Activated naive CD8-positive, alpha-beta T cell treated with anti-CD3 and anti-CD28 coated beads, Interleukin-2, amount 50 U/mL, for 24 hours (primary cell): ENCODE results near the gene VWA2.

Experiments used
- ATAC-seq: fragments of 150-1000 bp; cut with Tn5 transposase; one replicate; pipeline ENCODE4 v1.10.0; 2021
- DNase-seq: peaks from one replicate; pipeline ENCODE4 v3.0.0; 2021
- H3K27ac Mint-ChIP-seq: one replicate; pipeline ENCODE4 v1.8.0; 2021; ENCODE audit warnings: mild to moderate bottlenecking, mixed read lengths
- H3K27me3 Mint-ChIP-seq: one replicate; pipeline ENCODE4 v1.8.0; 2021; ENCODE audit warnings: mixed read lengths
- H3K36me3 Mint-ChIP-seq: one replicate; pipeline ENCODE4 v1.8.0; 2021; ENCODE audit warnings: low read depth, mixed read lengths
- H3K4me1 Mint-ChIP-seq: one replicate; pipeline ENCODE4 v1.8.0; 2021; ENCODE audit warnings: mixed read lengths
- H3K4me3 Mint-ChIP-seq: one replicate; pipeline ENCODE4 v1.8.0; 2021; ENCODE audit warnings: mild to moderate bottlenecking, moderate library complexity, mixed read lengths
- H3K9me3 Mint-ChIP-seq: one replicate; pipeline ENCODE4 v1.8.0; 2021; ENCODE audit warnings: mixed read lengths

VWA2 gene

GRCh38 chr10:114276671-114277070 lies 37.6 kb downstream of the VWA2 start:
- DNase-seq, result no peak
- H3K4me1 Mint-ChIP-seq, result no peaks in the 10 kb centered on the region
- peaks cover 6% of the 10 kb centered on the region for H3K27me3 Mint-ChIP-seq
- no peaks in the 10 kb centered on the region for H3K36me3 Mint-ChIP-seq
- H3K9me3 Mint-ChIP-seq, result no peaks in the 10 kb centered on the region
- no peak for ATAC-seq
- H3K27ac Mint-ChIP-seq, result no peak overlapping the region
- no peak overlapping the region for H3K4me3 Mint-ChIP-seq

- Mint-ChIP-seq H3K27me3 (peaks cover 3% of the 10 kb centered on the region), H3K9me3 (no peaks in the 10 kb centered on the region), H3K4me3 (no peak overlapping the region), H3K36me3 (no peaks in the 10 kb centered on the region), H3K4me1 (no peaks in the 10 kb centered on the region), H3K27ac (no peak overlapping the region)
- no peak for DNase-seq
- peak; percentile 35 for ATAC-seq
These were observed 39.3 kb downstream of the VWA2 start for GRCh38 chr10:114278140-114278883.

- Mint-ChIP-seq H3K4me3 (no peak overlapping the region), H3K4me1 (no peaks in the 10 kb centered on the region), H3K9me3 (no peaks in the 10 kb centered on the region), H3K27ac (no peak overlapping the region), H3K27me3 (peaks cover 3% of the 10 kb centered on the region), H3K36me3 (no peaks in the 10 kb centered on the region)
- no peak for ATAC-seq
- DNase-seq, result no peak
These were observed 39.8 kb downstream of the VWA2 start for GRCh38 chr10:114278884-114279191.

- Mint-ChIP-seq H3K36me3 (no peaks in the 10 kb centered on the region), H3K27ac (no peak overlapping the region), H3K27me3 (peaks cover 3% of the 10 kb centered on the region), H3K4me1 (no peaks in the 10 kb centered on the region), H3K4me3 (no peak overlapping the region), H3K9me3 (no peaks in the 10 kb centered on the region)
- DNase-seq, result no peak
- no peak for ATAC-seq
These were observed 40.2 kb downstream of the VWA2 start for GRCh38 chr10:114279289-114279688.

GRCh38 chr10:114279901-114280644 lies 41.0 kb downstream of the VWA2 start:
- H3K9me3 Mint-ChIP-seq, result no peaks in the 10 kb centered on the region
- ATAC-seq (no peak), DNase-seq (no peak)
- H3K27ac Mint-ChIP-seq, result no peak overlapping the region
- H3K4me1 Mint-ChIP-seq, result no peaks in the 10 kb centered on the region
- H3K27me3 Mint-ChIP-seq, result no peaks in the 10 kb centered on the region
- no peak overlapping the region for H3K4me3 Mint-ChIP-seq
- no peaks in the 10 kb centered on the region for H3K36me3 Mint-ChIP-seq

GRCh38 chr10:114281006-114281405 lies 42.0 kb downstream of the VWA2 start:
- no peak overlapping the region for H3K4me3 Mint-ChIP-seq
- ATAC-seq (no peak), DNase-seq (no peak)
- H3K36me3 Mint-ChIP-seq, result no peaks in the 10 kb centered on the region
- no peaks in the 10 kb centered on the region for H3K4me1 Mint-ChIP-seq
- H3K9me3 Mint-ChIP-seq, result no peaks in the 10 kb centered on the region
- H3K27ac Mint-ChIP-seq, result no peak overlapping the region
- no peaks in the 10 kb centered on the region for H3K27me3 Mint-ChIP-seq

- Mint-ChIP-seq H3K4me3 (no peak overlapping the region), H3K36me3 (no peaks in the 10 kb centered on the region), H3K27me3 (no peaks in the 10 kb centered on the region), H3K4me1 (no peaks in the 10 kb centered on the region), H3K9me3 (no peaks in the 10 kb centered on the region), H3K27ac (no peak overlapping the region)
- no peak for DNase-seq
- ATAC-seq, result no peak
These were observed 42.4 kb downstream of the VWA2 start for GRCh38 chr10:114281461-114281860.

- ATAC-seq (no peak), DNase-seq (no peak)
- Mint-ChIP-seq H3K4me1 (no peaks in the 10 kb centered on the region), H3K27ac (no peak overlapping the region), H3K36me3 (no peaks in the 10 kb centered on the region), H3K9me3 (no peaks in the 10 kb centered on the region), H3K27me3 (no peaks in the 10 kb centered on the region), H3K4me3 (no peak overlapping the region)
These were observed 43.5 kb downstream of the VWA2 start for GRCh38 chr10:114282526-114282925.

- Mint-ChIP-seq H3K27ac (no peak overlapping the region), H3K9me3 (no peaks in the 10 kb centered on the region), H3K27me3 (no peaks in the 10 kb centered on the region), H3K36me3 (no peaks in the 10 kb centered on the region), H3K4me1 (no peaks in the 10 kb centered on the region), H3K4me3 (no peak overlapping the region)
- DNase-seq (no peak), ATAC-seq (no peak)
These were observed 44.0 kb downstream of the VWA2 start for GRCh38 chr10:114283091-114283490.

GRCh38 chr10:114283535-114284234 lies 44.6 kb downstream of the VWA2 start:
- no peak overlapping the region for H3K27ac Mint-ChIP-seq
- H3K36me3 Mint-ChIP-seq, result no peaks in the 10 kb centered on the region
- H3K4me1 Mint-ChIP-seq, result no peaks in the 10 kb centered on the region
- ATAC-seq, result no peak
- H3K9me3 Mint-ChIP-seq, result no peaks in the 10 kb centered on the region
- no peaks in the 10 kb centered on the region for H3K27me3 Mint-ChIP-seq
- no peak for DNase-seq
- no peak overlapping the region for H3K4me3 Mint-ChIP-seq

GRCh38 chr10:114284346-114285071 lies 45.5 kb downstream of the VWA2 start:
- no peak overlapping the region for H3K27ac Mint-ChIP-seq

GRCh38 chr10:114285961-114286441 lies 46.9 kb downstream of the VWA2 start:
- H3K27me3 Mint-ChIP-seq, result no peaks in the 10 kb centered on the region
- no peak overlapping the region for H3K27ac Mint-ChIP-seq
- H3K9me3 Mint-ChIP-seq, result no peaks in the 10 kb centered on the region
- no peak overlapping the region for H3K4me3 Mint-ChIP-seq
- ATAC-seq, result no peak
- no peak for DNase-seq
- no peaks in the 10 kb centered on the region for H3K4me1 Mint-ChIP-seq
- H3K36me3 Mint-ChIP-seq, result no peaks in the 10 kb centered on the region

More at GRCh38 chr10:114284346-114285071, 45.5 kb downstream of the VWA2 start:
- H3K4me3 Mint-ChIP-seq, result no peak overlapping the region
- no peaks in the 10 kb centered on the region for H3K27me3 Mint-ChIP-seq
- no peaks in the 10 kb centered on the region for H3K9me3 Mint-ChIP-seq
- H3K4me1 Mint-ChIP-seq, result no peaks in the 10 kb centered on the region
- DNase-seq (no peak), ATAC-seq (no peak)
- no peaks in the 10 kb centered on the region for H3K36me3 Mint-ChIP-seq

- Mint-ChIP-seq H3K36me3 (no peaks in the 10 kb centered on the region), H3K27me3 (no peaks in the 10 kb centered on the region), H3K27ac (no peak overlapping the region), H3K4me1 (no peaks in the 10 kb centered on the region), H3K4me3 (no peak overlapping the region), H3K9me3 (no peaks in the 10 kb centered on the region)
- DNase-seq, result no peak
- no peak for ATAC-seq
These were observed 47.9 kb downstream of the VWA2 start for GRCh38 chr10:114286921-114287320.

- no peaks in the 10 kb centered on the region for H3K27me3 Mint-ChIP-seq
- no peaks in the 10 kb centered on the region for H3K9me3 Mint-ChIP-seq
- H3K4me3 Mint-ChIP-seq, result no peak overlapping the region
- DNase-seq (no peak), ATAC-seq (no peak)
- H3K27ac Mint-ChIP-seq, result no peak overlapping the region
- H3K36me3 Mint-ChIP-seq, result no peaks in the 10 kb centered on the region
- no peaks in the 10 kb centered on the region for H3K4me1 Mint-ChIP-seq
These were observed 49.5 kb downstream of the VWA2 start for GRCh38 chr10:114288424-114289095.
